ENCODE results near the gene NFIA.
A peak's percentile ranks its signal among the peaks of the same experiment; 100 is the strongest.

NFIA gene

GRCh38 chr1:61253912-61254633 lies 171.7 kb downstream of the NFIA start:
- TF ChIP-seq CTCF (IDR thresholded peaks at IDR 0.05; ENCODE audit: control insufficient read depth, insufficient read depth, low read depth, low read length, missing control alignments) = no peak
- DNase-seq (ENCODE audit: low read depth) = no peak
- no peak overlapping the region for H3K4me3 ChIP-seq (ENCODE audit: control insufficient read depth, low read depth, low read length)

GRCh38 chr1:61254634-61255357 lies 172.4 kb downstream of the NFIA start:
- TF ChIP-seq CTCF (IDR thresholded peaks at IDR 0.05; ENCODE audit: control insufficient read depth, insufficient read depth, low read depth, low read length, missing control alignments) = no peak
- no peak for DNase-seq (ENCODE audit: low read depth)
- H3K4me3 ChIP-seq (ENCODE audit: control insufficient read depth, low read depth, low read length) = peak overlapping the region; percentile 32

GRCh38 chr1:61255358-61255703 lies 173.0 kb downstream of the NFIA start:
- H3K4me3 ChIP-seq (ENCODE audit: control insufficient read depth, low read depth, low read length) = no peak overlapping the region
- no peak for TF ChIP-seq CTCF (IDR thresholded peaks at IDR 0.05; ENCODE audit: control insufficient read depth, insufficient read depth, low read depth, low read length, missing control alignments)
- no peak for DNase-seq (ENCODE audit: low read depth)

GRCh38 chr1:61259379-61260148 lies 177.2 kb downstream of the NFIA start:
- no peak for TF ChIP-seq CTCF (IDR thresholded peaks at IDR 0.05; ENCODE audit: control insufficient read depth, insufficient read depth, low read depth, low read length, missing control alignments)
- DNase-seq (ENCODE audit: low read depth) = no peak
- H3K4me3 ChIP-seq (ENCODE audit: control insufficient read depth, low read depth, low read length) = no peak overlapping the region

GRCh38 chr1:61260171-61260570 lies 177.8 kb downstream of the NFIA start:
- TF ChIP-seq CTCF (IDR thresholded peaks at IDR 0.05; ENCODE audit: control insufficient read depth, insufficient read depth, low read depth, low read length, missing control alignments) = no peak
- no peak for DNase-seq (ENCODE audit: low read depth)
- H3K4me3 ChIP-seq (ENCODE audit: control insufficient read depth, low read depth, low read length) = no peak overlapping the region

- H3K4me3 ChIP-seq (ENCODE audit: control insufficient read depth, low read depth, low read length) = no peak overlapping the region
- TF ChIP-seq CTCF (IDR thresholded peaks at IDR 0.05; ENCODE audit: control insufficient read depth, insufficient read depth, low read depth, low read length, missing control alignments) = no peak
- DNase-seq (ENCODE audit: low read depth) = no peak
Measured at GRCh38 chr1:61261595-61261994, 179.2 kb downstream of the NFIA start.
